Astrocyte of the spinal cord (primary cell): Measurements from ENCODE around the gene PRPF8.
"Not testable (repeated sequence)": the region's sequence is repeated elsewhere in the genome, so short reads cannot be mapped to it uniquely, and the experiment has no call there.

Source experiments
- DNase-seq: peaks from one replicate; pipeline ENCODE4 v3.0.0; 2011; ENCODE audit warnings: low read depth, low spot score
- H3K4me3 ChIP-seq: 2 replicates; pipeline ENCODE4 v1.5.1; 2011; ENCODE audit warnings: low read depth, mild to moderate bottlenecking, low read length, moderate library complexity
- CTCF ChIP-seq: IDR thresholded peaks from 2 replicates; pipeline ENCODE4 v1.5.1; 2012; ENCODE audit warnings: low read depth, mild to moderate bottlenecking, low read length, inconsistent platforms
- in situ Hi-C: cut with HindIII; loops from 2 replicates; pipeline ENCODE4 v1.10.0; 2017; ENCODE audit warnings: low sequenced_read_pairs

PRPF8 gene

GRCh38 chr17:1711804-1712203, 27.1 kb upstream of the PRPF8 start:
- in situ Hi-C loops: no loop called here
- DNase-seq: no peak
- no peak overlapping the region for H3K4me3 ChIP-seq

GRCh38 chr17:1710807-1711553, 26.3 kb upstream of the PRPF8 start:
- in situ Hi-C loops: no loop called here
- no peak for DNase-seq
- H3K4me3 ChIP-seq: peak overlapping the region; percentile 44
- TF ChIP-seq CTCF: no peak

More at GRCh38 chr17:1711804-1712203, 27.1 kb upstream of the PRPF8 start:
- no peak for TF ChIP-seq CTCF

GRCh38 chr17:1709971-1710806, 25.5 kb upstream of the PRPF8 start, which contains the start of gene TLCD2:
Gene TLCD2 (minus strand): TSS chr17:1710377. CDS start chr17:1710242, 135 bp downstream.
- in situ Hi-C loops: no loop called here
- peak; percentile 71 for DNase-seq
- no peak for TF ChIP-seq CTCF

DNA sequence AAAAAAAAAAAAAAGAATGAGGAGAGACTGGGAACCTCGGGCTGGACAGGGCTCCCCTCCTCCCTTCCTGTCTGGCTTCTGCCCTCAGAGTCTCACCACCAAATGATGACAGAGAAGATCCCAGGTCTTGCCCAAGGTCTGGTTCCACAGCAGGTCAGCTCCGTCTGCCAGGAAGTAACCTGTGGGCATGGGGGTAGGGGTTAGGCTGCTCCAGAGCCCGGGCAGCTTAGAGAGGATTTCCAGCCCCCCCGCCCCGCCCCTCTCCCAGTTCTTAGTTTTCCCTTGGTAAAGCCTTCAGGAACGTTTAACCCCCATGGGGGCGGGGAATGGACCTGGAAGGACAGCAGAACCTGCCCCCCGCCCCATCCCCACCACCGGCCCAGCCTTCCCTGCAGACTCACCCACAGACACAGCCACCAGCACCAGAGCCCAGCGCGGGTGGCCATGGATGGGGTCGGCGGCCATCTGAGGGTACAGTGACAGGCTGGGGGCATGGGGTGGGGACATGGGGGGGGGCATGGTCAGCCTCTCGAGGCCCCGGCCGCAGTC, 24.8 kb upstream of the PRPF8 start:
- peak overlapping the region; percentile 44 for H3K4me3 ChIP-seq
- no peak for DNase-seq
- in situ Hi-C loops: no loop called here
- no peak for TF ChIP-seq CTCF

More at GRCh38 chr17:1709971-1710806, 25.5 kb upstream of the PRPF8 start, which contains the start of gene TLCD2:
- H3K4me3 ChIP-seq: peak within 1 kb of the TSS; percentile 44

- not testable (repeated sequence) for H3K4me3 ChIP-seq
Measured at GRCh38 chr17:1708791-1709346, 24.2 kb upstream of the PRPF8 start.

GRCh38 chr17:1707107-1707506, 22.4 kb upstream of the PRPF8 start:
- no peak for TF ChIP-seq CTCF
- in situ Hi-C loops: no loop called here
- H3K4me3 ChIP-seq: no peak overlapping the region
- DNase-seq: no peak

More at GRCh38 chr17:1708791-1709346, 24.2 kb upstream of the PRPF8 start:
- in situ Hi-C loops, DNase-seq: not testable (repeated sequence)
